WTC11 (cell line): ENCODE data around the gene EDA. TPM values are rescaled to one million over a fixed set of nuclear protein-coding genes. Genes with fewer than 3 reads are reported as not detected.

ENCODE experiments used
- ATAC-seq: fragments of 200-7000 bp; cut with Tn5 transposase; 2 replicates; pipeline ENCODE4 v1.10.0; 2021; ENCODE audit warnings: mild to moderate bottlenecking, moderate library complexity
- CTCF ChIA-PET: fragments of 300-600 bp; sonication (Branson Sonifier 250); formaldehyde crosslinking; loops from one replicate; lab custom pipeline; 2021; ENCODE audit warnings: antibody characterized with exemption; lab: Charles Lee
- POLR2A ChIA-PET: fragments of 350-600 bp; sonication (Branson Sonifier 250); formaldehyde crosslinking; loops from one replicate; lab custom pipeline; 2021; ENCODE audit warnings: antibody characterized with exemption; lab: Charles Lee
- DNase-seq: peaks from one replicate; pipeline ENCODE4 v3.0.0; 2021; ENCODE audit warnings: low spot score
- H3K27ac Mint-ChIP-seq: 2 replicates; pipeline ENCODE4 v1.8.0; 2021; ENCODE audit warnings: mixed read lengths
- H3K27me3 Mint-ChIP-seq: 2 replicates; pipeline ENCODE4 v1.8.0; 2021; ENCODE audit warnings: low read depth, mild to moderate bottlenecking, moderate library complexity, mixed read lengths
- H3K36me3 Mint-ChIP-seq: 2 replicates; pipeline ENCODE4 v1.8.0; 2021; ENCODE audit warnings: mixed read lengths
- H3K4me1 Mint-ChIP-seq: 2 replicates; pipeline ENCODE4 v1.8.0; 2022; ENCODE audit warnings: mixed read lengths
- H3K4me3 Mint-ChIP-seq: 2 replicates; pipeline ENCODE4 v1.8.0; 2021; ENCODE audit warnings: mild to moderate bottlenecking, moderate library complexity, mixed read lengths
- H3K9me3 Mint-ChIP-seq: 2 replicates; pipeline ENCODE4 v1.8.0; 2021; ENCODE audit warnings: mixed read lengths
- ATF2 ChIP-seq: sonication (generic); formaldehyde crosslinking; IDR thresholded peaks from 2 replicates; pipeline ENCODE4 v1.8.1; 2022; ENCODE audit warnings: low read depth, missing genetic modification reagents, borderline replicate concordance
- CBFB ChIP-seq: sonication (generic); formaldehyde crosslinking; IDR thresholded peaks from 2 replicates; pipeline ENCODE4 v1.8.1; 2022; ENCODE audit warnings: mild to moderate bottlenecking, low read depth, missing genetic modification reagents
- ERG ChIP-seq: fragments of 250-450 bp; sonication (Bioruptor Pico); IDR thresholded peaks from 2 replicates; pipeline ENCODE4 v1.8.0; 2021; ENCODE audit warnings: mild to moderate bottlenecking
- IRF1 ChIP-seq: sonication (generic); formaldehyde crosslinking; IDR thresholded peaks from 2 replicates; pipeline ENCODE4 v1.8.0; 2023; ENCODE audit warnings: missing genetic modification reagents
- JAZF1 ChIP-seq: fragments of 250-450 bp; sonication (Bioruptor Pico); IDR thresholded peaks from 2 replicates; pipeline ENCODE4 v1.9.0; 2021; ENCODE audit warnings: moderate library complexity, mild to moderate bottlenecking, inconsistent platforms
- MXD4 ChIP-seq: fragments of 250-450 bp; sonication (Bioruptor Pico); IDR thresholded peaks from 2 replicates; pipeline ENCODE4 v1.8.0; 2021; ENCODE audit warnings: mild to moderate bottlenecking, moderate library complexity, borderline replicate concordance
- NR1H2 ChIP-seq: sonication (generic); formaldehyde crosslinking; IDR thresholded peaks from 2 replicates; pipeline ENCODE4 v1.9.0; 2021; ENCODE audit warnings: mild to moderate bottlenecking, moderate library complexity, missing genetic modification reagents
- NR2C2 ChIP-seq: sonication (generic); formaldehyde crosslinking; IDR thresholded peaks from 2 replicates; pipeline ENCODE4 v1.8.0; 2022; ENCODE audit warnings: mild to moderate bottlenecking, missing genetic modification reagents
- RORB ChIP-seq: fragments of 250-450 bp; sonication (Bioruptor Pico); IDR thresholded peaks from 2 replicates; pipeline ENCODE4 v1.9.0; 2021; ENCODE audit warnings: mild to moderate bottlenecking
- TCF7 ChIP-seq: sonication (generic); formaldehyde crosslinking; IDR thresholded peaks from 2 replicates; pipeline ENCODE4 v1.8.0; 2022; ENCODE audit warnings: mild to moderate bottlenecking, low read depth, missing genetic modification reagents, moderate library complexity
- USF1 ChIP-seq: sonication (generic); formaldehyde crosslinking; IDR thresholded peaks from 2 replicates; pipeline ENCODE4 v1.8.0; 2022; ENCODE audit warnings: mild to moderate bottlenecking, missing genetic modification reagents
- ZBTB43 ChIP-seq: sonication (generic); formaldehyde crosslinking; IDR thresholded peaks from 2 replicates; pipeline ENCODE4 v1.8.1; 2023; ENCODE audit warnings: mild to moderate bottlenecking, missing genetic modification reagents
- ZNF219 ChIP-seq: sonication (generic); formaldehyde crosslinking; IDR thresholded peaks from 2 replicates; pipeline ENCODE4 v1.8.0; 2023; ENCODE audit warnings: missing genetic modification reagents, mild to moderate bottlenecking, borderline replicate concordance
- ZNF263 ChIP-seq: sonication (generic); formaldehyde crosslinking; IDR thresholded peaks from 2 replicates; pipeline ENCODE4 v1.8.1; 2022; ENCODE audit warnings: low read depth, mild to moderate bottlenecking, moderate library complexity, missing genetic modification reagents
- ZNF317 ChIP-seq: sonication (generic); formaldehyde crosslinking; IDR thresholded peaks from 2 replicates; pipeline ENCODE4 v1.8.1; 2023; ENCODE audit warnings: low read depth, mild to moderate bottlenecking, moderate library complexity, missing genetic modification reagents, borderline replicate concordance
- ZNF425 ChIP-seq: fragments of 250-450 bp; sonication (Bioruptor Pico); conservative IDR thresholded peaks from 2 replicates; pipeline ENCODE4 v1.9.0; 2021; ENCODE audit warnings: mild to moderate bottlenecking
- total RNA-seq: library from RNA; stranded (reverse); gene quantifications from 3 replicates; pipeline ENCODE4 v1.2.3, GENCODE V29; 2021
- TF ChIP-seq, protein P1 (sequence below): sonication (generic); formaldehyde crosslinking; IDR thresholded peaks from 2 replicates; pipeline ENCODE4 v1.8.1; 2022; ENCODE audit warnings: mild to moderate bottlenecking, missing genetic modification reagents, moderate library complexity, borderline replicate concordance
- TF ChIP-seq, protein P2 (sequence below): sonication (generic); formaldehyde crosslinking; IDR thresholded peaks from 2 replicates; pipeline ENCODE4 v1.8.0; 2022; ENCODE audit warnings: mild to moderate bottlenecking, missing genetic modification reagents
- TF ChIP-seq, protein P3 (sequence below): sonication (generic); formaldehyde crosslinking; IDR thresholded peaks from 2 replicates; pipeline ENCODE4 v1.8.1; 2023; ENCODE audit warnings: mild to moderate bottlenecking, missing genetic modification reagents, moderate library complexity

EDA gene
- total RNA-seq, 1 experiment from 2014 or later: 15.1 TPM

DNA sequence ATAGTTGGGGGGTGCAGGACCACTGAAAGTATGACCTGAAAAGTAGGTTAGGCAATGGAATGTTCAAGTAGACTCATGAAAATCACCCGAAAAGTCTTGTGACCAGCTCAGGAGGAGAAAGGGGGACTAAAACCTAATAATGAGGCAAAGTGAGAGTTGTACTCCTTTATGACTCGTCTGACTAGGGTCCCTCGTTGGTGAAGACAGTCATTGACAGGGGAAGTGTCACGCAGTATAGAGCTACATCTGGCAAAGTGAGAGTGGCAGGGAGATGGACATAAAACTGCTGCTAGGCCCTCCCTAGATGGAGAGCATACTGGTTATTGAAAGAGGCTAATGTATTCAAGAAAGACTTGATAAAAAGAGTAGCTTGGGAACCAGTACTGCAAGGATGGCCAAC is 466.8 kb downstream of the EDA start:
- Mint-ChIP-seq H3K9me3 (peaks cover under 1% of the 10 kb centered on the region), H3K4me3 (no peak overlapping the region), H3K4me1 (peaks cover 3% of the 10 kb centered on the region; the same call in 1 of the 2 replicates), H3K27ac (no peak overlapping the region), H3K36me3 (no peaks in the 10 kb centered on the region), H3K27me3 (no peaks in the 10 kb centered on the region)
- DNase-seq (no peak), ATAC-seq (no peak)
- TF ChIP-seq NR1H2 (CRISPR knock-in tag) (no peak), MXD4 (CRISPR knock-in tag) (no peak), TCF7 (CRISPR knock-in tag) (no peak), ERG (CRISPR knock-in tag) (no peak), JAZF1 (CRISPR knock-in tag) (no peak), CBFB (CRISPR knock-in tag) (no peak), RORB (CRISPR knock-in tag) (no peak), ZBTB43 (CRISPR knock-in tag) (no peak), IRF1 (CRISPR knock-in tag) (no peak), ZNF263 (CRISPR knock-in tag) (no peak), ZNF317 (CRISPR knock-in tag) (no peak), USF1 (CRISPR knock-in tag) (no peak), ATF2 (CRISPR knock-in tag) (no peak), ZNF425 (no peak), NR2C2 (CRISPR knock-in tag) (no peak), ZNF219 (no peak)
- TF ChIP-seq, protein P1, sequence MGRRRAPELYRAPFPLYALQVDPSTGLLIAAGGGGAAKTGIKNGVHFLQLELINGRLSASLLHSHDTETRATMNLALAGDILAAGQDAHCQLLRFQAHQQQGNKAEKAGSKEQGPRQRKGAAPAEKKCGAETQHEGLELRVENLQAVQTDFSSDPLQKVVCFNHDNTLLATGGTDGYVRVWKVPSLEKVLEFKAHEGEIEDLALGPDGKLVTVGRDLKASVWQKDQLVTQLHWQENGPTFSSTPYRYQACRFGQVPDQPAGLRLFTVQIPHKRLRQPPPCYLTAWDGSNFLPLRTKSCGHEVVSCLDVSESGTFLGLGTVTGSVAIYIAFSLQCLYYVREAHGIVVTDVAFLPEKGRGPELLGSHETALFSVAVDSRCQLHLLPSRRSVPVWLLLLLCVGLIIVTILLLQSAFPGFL (CRISPR knock-in tag): no peak
- TF ChIP-seq, protein P2, sequence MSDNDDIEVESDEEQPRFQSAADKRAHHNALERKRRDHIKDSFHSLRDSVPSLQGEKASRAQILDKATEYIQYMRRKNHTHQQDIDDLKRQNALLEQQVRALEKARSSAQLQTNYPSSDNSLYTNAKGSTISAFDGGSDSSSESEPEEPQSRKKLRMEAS (CRISPR knock-in tag): no peak
- TF ChIP-seq, protein P3, sequence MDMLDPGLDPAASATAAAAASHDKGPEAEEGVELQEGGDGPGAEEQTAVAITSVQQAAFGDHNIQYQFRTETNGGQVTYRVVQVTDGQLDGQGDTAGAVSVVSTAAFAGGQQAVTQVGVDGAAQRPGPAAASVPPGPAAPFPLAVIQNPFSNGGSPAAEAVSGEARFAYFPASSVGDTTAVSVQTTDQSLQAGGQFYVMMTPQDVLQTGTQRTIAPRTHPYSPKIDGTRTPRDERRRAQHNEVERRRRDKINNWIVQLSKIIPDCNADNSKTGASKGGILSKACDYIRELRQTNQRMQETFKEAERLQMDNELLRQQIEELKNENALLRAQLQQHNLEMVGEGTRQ (CRISPR knock-in tag): no peak
- CTCF ChIA-PET: no interaction called here
- POLR2A ChIA-PET: no interaction called here
